ENCODE results near the gene NKD2.
"Not testable (repeated sequence)": the region's sequence is repeated elsewhere in the genome, so short reads cannot be mapped to it uniquely, and the experiment has no call there.

NKD2 gene

GRCh38 chr5:1019001-1019905, 10.7 kb downstream of the NKD2 start:
- no peak for DNase-seq (ENCODE audit: extremely low read depth, low read depth)

GRCh38 chr5:1020452-1020961, 11.9 kb downstream of the NKD2 start:
- no peak for TF ChIP-seq CTCF (IDR thresholded peaks at IDR 0.05; ENCODE audit: low read depth, low read length, missing control alignments)
- DNase-seq (ENCODE audit: extremely low read depth, low read depth): no peak
- no peak overlapping the region for H3K4me3 ChIP-seq (replicated peaks; ENCODE audit: low read depth, low read length)

More at GRCh38 chr5:1019001-1019905, 10.7 kb downstream of the NKD2 start:
- no peak overlapping the region for H3K4me3 ChIP-seq (replicated peaks; ENCODE audit: low read depth, low read length)
- no peak for TF ChIP-seq CTCF (IDR thresholded peaks at IDR 0.05; ENCODE audit: low read depth, low read length, missing control alignments)

GRCh38 chr5:1021136-1021968, 12.8 kb downstream of the NKD2 start:
- DNase-seq (ENCODE audit: extremely low read depth, low read depth): peak; percentile 74
- no peak overlapping the region for H3K4me3 ChIP-seq (replicated peaks; ENCODE audit: low read depth, low read length)
- no peak for TF ChIP-seq CTCF (IDR thresholded peaks at IDR 0.05; ENCODE audit: low read depth, low read length, missing control alignments)

GRCh38 chr5:1021969-1022336, 13.4 kb downstream of the NKD2 start:
- not testable (repeated sequence) for DNase-seq (ENCODE audit: extremely low read depth, low read depth); H3K4me3 ChIP-seq (replicated peaks; ENCODE audit: low read depth, low read length)

GRCh38 chr5:1026700-1027621, 18.4 kb downstream of the NKD2 start:
- H3K4me3 ChIP-seq (replicated peaks; ENCODE audit: low read depth, low read length): no peak overlapping the region
- no peak for DNase-seq (ENCODE audit: extremely low read depth, low read depth)
- no peak for TF ChIP-seq CTCF (IDR thresholded peaks at IDR 0.05; ENCODE audit: low read depth, low read length, missing control alignments)

GRCh38 chr5:1027631-1028441, 19.2 kb downstream of the NKD2 start:
- H3K4me3 ChIP-seq (replicated peaks; ENCODE audit: low read depth, low read length): no peak overlapping the region
- no peak for TF ChIP-seq CTCF (IDR thresholded peaks at IDR 0.05; ENCODE audit: low read depth, low read length, missing control alignments)
- DNase-seq (ENCODE audit: extremely low read depth, low read depth): no peak
